ENCODE results near the gene FMO1.
A peak's percentile ranks its signal among the peaks of the same experiment; 100 is the strongest.

FMO1 gene

DNA sequence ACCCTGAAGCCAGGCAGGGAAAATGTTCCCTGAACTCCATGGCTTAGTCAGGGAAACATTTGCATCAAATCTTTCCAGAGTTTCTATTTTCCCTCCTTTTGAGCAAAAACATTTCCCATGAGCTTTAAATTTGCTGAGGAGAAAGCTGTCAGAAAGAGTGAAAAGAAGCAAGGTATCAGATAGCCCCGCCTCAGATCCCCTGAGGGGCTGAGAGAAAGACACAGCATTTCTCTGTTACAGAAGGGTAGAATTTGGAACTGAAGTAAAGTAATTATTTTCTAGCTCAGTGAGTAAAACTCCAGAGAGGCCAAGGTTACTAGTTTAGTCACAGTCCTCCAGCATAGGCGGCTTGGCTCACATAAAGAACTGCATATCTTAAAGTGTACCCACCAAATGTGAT, 10.6 kb downstream of the FMO1 start:
- Histone ChIP-seq H3K9me3 (ENCODE audit: insufficient read depth, low read length) (no peaks in the 10 kb centered on the region), H3K9ac (ENCODE audit: low read length) (peak overlapping the region; percentile 0; the same call in 1 of the 2 replicates), H3K36me3 (replicated peaks; ENCODE audit: low read depth, low read length) (no peaks in the 10 kb centered on the region), H3K4me1 (ENCODE audit: low read length) (peaks cover 49% of the 10 kb centered on the region), H3K4me2 (ENCODE audit: low read length) (peak overlapping the region; percentile 21), H3K4me3 (ENCODE audit: low read length) (no peak overlapping the region), H3K27ac (ENCODE audit: low read length) (peak overlapping the region; percentile 18; the same call in 1 of the 2 replicates), H4K20me1 (ENCODE audit: insufficient read depth, low read length) (no peaks in the 10 kb centered on the region), H2AFZ (ENCODE audit: low read depth, low read length) (no peak overlapping the region), H3K79me2 (ENCODE audit: low read length) (no peaks in the 10 kb centered on the region), H3K27me3 (ENCODE audit: low read depth, low read length) (no peaks in the 10 kb centered on the region)
- TF ChIP-seq EZH2phosphoT487 (IDR thresholded peaks at IDR 0.05; ENCODE audit: low read depth): no peak
- TF ChIP-seq, protein P1, sequence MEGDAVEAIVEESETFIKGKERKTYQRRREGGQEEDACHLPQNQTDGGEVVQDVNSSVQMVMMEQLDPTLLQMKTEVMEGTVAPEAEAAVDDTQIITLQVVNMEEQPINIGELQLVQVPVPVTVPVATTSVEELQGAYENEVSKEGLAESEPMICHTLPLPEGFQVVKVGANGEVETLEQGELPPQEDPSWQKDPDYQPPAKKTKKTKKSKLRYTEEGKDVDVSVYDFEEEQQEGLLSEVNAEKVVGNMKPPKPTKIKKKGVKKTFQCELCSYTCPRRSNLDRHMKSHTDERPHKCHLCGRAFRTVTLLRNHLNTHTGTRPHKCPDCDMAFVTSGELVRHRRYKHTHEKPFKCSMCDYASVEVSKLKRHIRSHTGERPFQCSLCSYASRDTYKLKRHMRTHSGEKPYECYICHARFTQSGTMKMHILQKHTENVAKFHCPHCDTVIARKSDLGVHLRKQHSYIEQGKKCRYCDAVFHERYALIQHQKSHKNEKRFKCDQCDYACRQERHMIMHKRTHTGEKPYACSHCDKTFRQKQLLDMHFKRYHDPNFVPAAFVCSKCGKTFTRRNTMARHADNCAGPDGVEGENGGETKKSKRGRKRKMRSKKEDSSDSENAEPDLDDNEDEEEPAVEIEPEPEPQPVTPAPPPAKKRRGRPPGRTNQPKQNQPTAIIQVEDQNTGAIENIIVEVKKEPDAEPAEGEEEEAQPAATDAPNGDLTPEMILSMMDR (IDR thresholded peaks at IDR 0.05; ENCODE audit: low read depth, low read length): no peak

DNA sequence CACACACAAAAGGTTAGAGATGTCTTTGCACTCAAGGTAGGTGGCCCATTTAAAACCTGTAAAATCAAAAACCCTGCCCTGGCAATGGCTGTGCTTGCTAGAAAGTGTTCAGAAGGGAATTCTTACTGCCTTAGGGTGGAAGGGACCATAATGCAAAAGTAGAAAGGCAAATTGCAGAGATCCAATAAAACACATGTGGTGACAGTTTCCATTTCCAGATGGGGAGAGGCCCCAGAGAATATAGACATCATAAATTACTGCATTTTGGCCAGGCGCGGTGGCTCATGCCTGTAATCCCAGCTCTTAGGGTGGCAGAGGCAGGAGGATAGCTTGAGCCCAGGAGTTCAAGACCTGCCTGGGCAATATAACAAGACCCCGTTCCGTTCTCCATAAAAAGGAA, 13.0 kb downstream of the FMO1 start:
- H3K9ac ChIP-seq (ENCODE audit: low read length): no peak overlapping the region
- no peak overlapping the region for H3K27ac ChIP-seq (ENCODE audit: low read length)
- H3K36me3 ChIP-seq (replicated peaks; ENCODE audit: low read depth, low read length): no peaks in the 10 kb centered on the region
- H3K4me1 ChIP-seq (ENCODE audit: low read length): peaks cover 28% of the 10 kb centered on the region
- no peak overlapping the region for H2AFZ ChIP-seq (ENCODE audit: low read depth, low read length)
- no peaks in the 10 kb centered on the region for H4K20me1 ChIP-seq (ENCODE audit: insufficient read depth, low read length)
- no peak overlapping the region for H3K4me2 ChIP-seq (ENCODE audit: low read length)
- H3K9me3 ChIP-seq (ENCODE audit: insufficient read depth, low read length): no peaks in the 10 kb centered on the region
- no peaks in the 10 kb centered on the region for H3K79me2 ChIP-seq (ENCODE audit: low read length)
- TF ChIP-seq EZH2phosphoT487 (IDR thresholded peaks at IDR 0.05; ENCODE audit: low read depth): no peak
- TF ChIP-seq, protein P1 (IDR thresholded peaks at IDR 0.05; ENCODE audit: low read depth, low read length): no peak
- no peak overlapping the region for H3K4me3 ChIP-seq (ENCODE audit: low read length)
- no peaks in the 10 kb centered on the region for H3K27me3 ChIP-seq (ENCODE audit: low read depth, low read length)

DNA sequence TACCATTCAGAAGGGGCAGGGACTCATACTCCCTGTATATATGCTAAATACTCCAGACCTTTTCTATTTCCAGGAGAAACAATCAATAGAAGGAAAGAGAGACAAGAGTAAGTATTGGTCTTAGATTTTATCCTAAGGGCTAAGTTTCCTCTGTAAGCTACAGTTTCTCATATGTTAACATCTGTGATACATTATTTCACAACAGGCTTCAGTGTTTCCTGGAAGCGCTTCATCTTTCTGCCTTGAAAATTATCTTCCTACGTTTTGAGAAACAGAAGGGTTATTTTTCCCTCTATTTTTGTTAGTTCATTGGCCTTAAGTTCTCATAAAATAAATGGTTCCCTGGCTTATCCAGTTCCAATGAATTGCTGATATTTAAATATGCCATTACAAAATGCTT, 15.6 kb downstream of the FMO1 start:
- H3K27me3 ChIP-seq (ENCODE audit: low read depth, low read length): no peaks in the 10 kb centered on the region
- peaks cover 14% of the 10 kb centered on the region for H3K4me1 ChIP-seq (ENCODE audit: low read length)
- no peak for TF ChIP-seq EZH2phosphoT487 (IDR thresholded peaks at IDR 0.05; ENCODE audit: low read depth)
- TF ChIP-seq, protein P1 (IDR thresholded peaks at IDR 0.05; ENCODE audit: low read depth, low read length): no peak
- no peaks in the 10 kb centered on the region for H3K9me3 ChIP-seq (ENCODE audit: insufficient read depth, low read length)
- no peak overlapping the region for H3K27ac ChIP-seq (ENCODE audit: low read length)
- H3K36me3 ChIP-seq (replicated peaks; ENCODE audit: low read depth, low read length): no peaks in the 10 kb centered on the region
- no peak overlapping the region for H3K4me2 ChIP-seq (ENCODE audit: low read length)
- H3K9ac ChIP-seq (ENCODE audit: low read length): no peak overlapping the region
- H2AFZ ChIP-seq (ENCODE audit: low read depth, low read length): no peak overlapping the region
- no peaks in the 10 kb centered on the region for H3K79me2 ChIP-seq (ENCODE audit: low read length)
- H4K20me1 ChIP-seq (ENCODE audit: insufficient read depth, low read length): no peaks in the 10 kb centered on the region
- H3K4me3 ChIP-seq (ENCODE audit: low read length): no peak overlapping the region

DNA sequence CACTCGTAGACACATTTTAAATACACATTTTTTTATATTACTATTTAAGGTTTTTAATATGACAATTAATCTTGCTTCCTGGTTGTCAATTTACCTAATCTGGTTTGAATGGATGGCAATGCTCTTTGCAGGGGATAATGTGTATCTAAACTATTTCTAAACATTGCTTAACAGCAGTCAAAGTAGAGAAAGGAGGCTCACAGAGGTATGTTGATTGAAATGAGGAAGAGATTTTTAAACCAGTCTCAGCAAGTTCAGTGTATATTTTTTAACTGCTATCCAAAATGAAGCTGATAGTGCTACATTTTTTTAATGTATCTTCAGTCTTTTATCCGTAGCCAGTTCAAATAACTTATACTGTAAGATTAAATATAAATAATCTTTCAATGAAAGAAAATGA, 17.4 kb downstream of the FMO1 start:
- Histone ChIP-seq H4K20me1 (ENCODE audit: insufficient read depth, low read length) (no peaks in the 10 kb centered on the region), H3K9me3 (ENCODE audit: insufficient read depth, low read length) (no peaks in the 10 kb centered on the region), H3K27me3 (ENCODE audit: low read depth, low read length) (no peaks in the 10 kb centered on the region), H3K9ac (ENCODE audit: low read length) (no peak overlapping the region), H2AFZ (ENCODE audit: low read depth, low read length) (no peak overlapping the region), H3K4me2 (ENCODE audit: low read length) (no peak overlapping the region), H3K36me3 (replicated peaks; ENCODE audit: low read depth, low read length) (no peaks in the 10 kb centered on the region), H3K27ac (ENCODE audit: low read length) (no peak overlapping the region), H3K4me3 (ENCODE audit: low read length) (no peak overlapping the region), H3K4me1 (ENCODE audit: low read length) (peaks cover under 1% of the 10 kb centered on the region), H3K79me2 (ENCODE audit: low read length) (no peaks in the 10 kb centered on the region)
- no peak for TF ChIP-seq EZH2phosphoT487 (IDR thresholded peaks at IDR 0.05; ENCODE audit: low read depth)
- TF ChIP-seq, protein P1 (IDR thresholded peaks at IDR 0.05; ENCODE audit: low read depth, low read length): no peak
